ENCODE data around the gene TAF11L6. TPM values are rescaled to one million over a fixed set of nuclear protein-coding genes. Genes with fewer than 3 reads are reported as not detected.
"Not testable (repeated sequence)": the region's sequence is repeated elsewhere in the genome, so short reads cannot be mapped to it uniquely, and the experiment has no call there.

TAF11L6 gene
- total RNA-seq, 1 experiment from 2014 or later: not detected

DNA sequence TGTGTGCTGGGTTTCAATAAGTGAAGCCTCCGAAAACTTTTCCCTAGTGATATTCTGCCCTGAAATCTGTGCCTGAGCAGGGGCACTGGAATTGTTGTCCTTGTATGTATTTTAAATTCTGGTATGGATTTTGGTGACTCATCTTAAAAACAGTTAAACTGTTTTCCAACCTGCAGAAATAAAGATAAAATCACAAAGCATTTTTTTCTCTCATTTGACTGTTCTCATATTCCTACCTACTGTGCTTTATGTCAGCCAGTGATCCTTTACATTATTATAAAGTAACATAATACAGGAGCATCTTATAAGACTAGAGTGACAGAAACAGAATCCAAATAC is 41.3 kb upstream of the TAF11L6 start:
- H3K36me3 ChIP-seq (ENCODE audit: low read depth, low read length): no peaks in the 10 kb centered on the region
- H3K9me3 ChIP-seq (ENCODE audit: low read length): no peaks in the 10 kb centered on the region
- H2AFZ ChIP-seq (ENCODE audit: low read length): no peak overlapping the region
- no peaks in the 10 kb centered on the region for H4K20me1 ChIP-seq (ENCODE audit: low read length)
- no peak overlapping the region for H3K27ac ChIP-seq (ENCODE audit: low read length)
- BruUV-seq (replicated peaks): no TSS peak
- H3K4me3 ChIP-seq (ENCODE audit: low read length): no peak overlapping the region
- TF ChIP-seq CTCF (conservative IDR thresholded peaks at IDR 0.05; ENCODE audit: low read depth, low read length) (no peak), EZH2 (IDR thresholded peaks at IDR 0.05; ENCODE audit: low read length, unreplicated experiment) (no peak), EZH2phosphoT487 (IDR thresholded peaks at IDR 0.05; ENCODE audit: borderline replicate concordance, low read length) (no peak)
- POLR2A ChIA-PET (ENCODE audit: unreplicated experiment): no interaction called here
- CTCF ChIA-PET: no interaction called here
- no peak overlapping the region for H3K9ac ChIP-seq (ENCODE audit: low read length)
- no peaks in the 10 kb centered on the region for H3K9me2 ChIP-seq (replicated peaks; ENCODE audit: low read length)
- ATAC-seq (peak; percentile 67), DNase-seq (peak; percentile 60)
- H3K79me2 ChIP-seq (ENCODE audit: low read length): no peaks in the 10 kb centered on the region
- peaks cover 6% of the 10 kb centered on the region for H3F3A ChIP-seq (ENCODE audit: low read length, unreplicated experiment)
- intact Hi-C loops (cut with micrococcal nuclease): no loop called here
- no peaks in the 10 kb centered on the region for H3K27me3 ChIP-seq (ENCODE audit: low read length)
- peak overlapping the region; percentile 30 for H3K4me2 ChIP-seq (ENCODE audit: low read length)
- H3K4me1 ChIP-seq (ENCODE audit: insufficient read depth, low read length): peaks cover 12% of the 10 kb centered on the region

DNA sequence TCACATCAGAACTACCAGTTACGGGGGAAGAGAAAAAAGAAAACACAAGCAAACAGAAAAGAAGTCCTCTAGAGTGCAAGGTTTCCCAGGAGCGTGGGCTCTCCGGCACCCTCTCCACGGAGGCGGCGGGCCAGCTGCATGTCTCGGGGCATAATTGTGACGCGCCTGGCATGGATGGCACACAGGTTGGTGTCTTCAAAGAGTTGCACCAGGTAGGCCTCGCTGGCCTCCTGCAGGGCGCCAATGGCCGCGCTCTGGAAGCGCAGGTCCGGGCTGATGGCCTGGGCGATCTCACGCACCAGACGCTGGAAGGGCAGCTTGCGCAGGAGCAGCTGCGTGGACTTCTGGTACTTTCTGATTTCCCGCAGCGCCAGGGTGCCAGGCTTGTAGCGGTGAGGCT is 37.2 kb upstream of the TAF11L6 start:
- H3K9me2 ChIP-seq (replicated peaks; ENCODE audit: low read length); H3K4me2 ChIP-seq (ENCODE audit: low read length); H3K79me2 ChIP-seq (ENCODE audit: low read length); intact Hi-C loops (cut with micrococcal nuclease); CTCF ChIA-PET; H3K27ac ChIP-seq (ENCODE audit: low read length); H3K36me3 ChIP-seq (ENCODE audit: low read depth, low read length); H3F3A ChIP-seq (ENCODE audit: low read length, unreplicated experiment); DNase-seq; BruUV-seq (replicated peaks); H3K4me3 ChIP-seq (ENCODE audit: low read length); H3K27me3 ChIP-seq (ENCODE audit: low read length); H3K9me3 ChIP-seq (ENCODE audit: low read length); POLR2A ChIA-PET (ENCODE audit: unreplicated experiment); ATAC-seq; H2AFZ ChIP-seq (ENCODE audit: low read length); H3K9ac ChIP-seq (ENCODE audit: low read length); H4K20me1 ChIP-seq (ENCODE audit: low read length): not testable (repeated sequence)
- H3K4me1 ChIP-seq (ENCODE audit: insufficient read depth, low read length): peaks cover 12% of the 10 kb centered on the region

- TF ChIP-seq CTCF (conservative IDR thresholded peaks at IDR 0.05; ENCODE audit: low read depth, low read length): no peak
- no peaks in the 10 kb centered on the region for H3K79me2 ChIP-seq (ENCODE audit: low read length)
- ATAC-seq (no peak), DNase-seq (no peak)
- CTCF ChIA-PET: no interaction called here
- intact Hi-C loops (cut with micrococcal nuclease): no loop called here
- no peak overlapping the region for H3K4me3 ChIP-seq (ENCODE audit: low read length)
- no peaks in the 10 kb centered on the region for H4K20me1 ChIP-seq (ENCODE audit: low read length)
- H3K9me3 ChIP-seq (ENCODE audit: low read length): no peaks in the 10 kb centered on the region
- H3K9ac ChIP-seq (ENCODE audit: low read length): no peak overlapping the region
- no peaks in the 10 kb centered on the region for H3K4me1 ChIP-seq (ENCODE audit: insufficient read depth, low read length)
- no peak overlapping the region for H3K4me2 ChIP-seq (ENCODE audit: low read length)
- no peak overlapping the region for H3K27ac ChIP-seq (ENCODE audit: low read length)
- no peaks in the 10 kb centered on the region for H3K9me2 ChIP-seq (replicated peaks; ENCODE audit: low read length)
- H3F3A ChIP-seq (ENCODE audit: low read length, unreplicated experiment): no peaks in the 10 kb centered on the region
- no peaks in the 10 kb centered on the region for H3K36me3 ChIP-seq (ENCODE audit: low read depth, low read length)
- H2AFZ ChIP-seq (ENCODE audit: low read length): no peak overlapping the region
- POLR2A ChIA-PET (ENCODE audit: unreplicated experiment): no interaction called here
- BruUV-seq (replicated peaks): no TSS peak
- H3K27me3 ChIP-seq (ENCODE audit: low read length): no peaks in the 10 kb centered on the region
These were observed 35.7 kb upstream of the TAF11L6 start for GRCh38 chr5:17492770-17493169.
